ENCODE data around the gene SOS2. TPM values are rescaled to one million over a fixed set of nuclear protein-coding genes. Genes with fewer than 3 reads are reported as not detected.

The SOS2 gene
- total and polyA plus RNA-seq, 2 of the 4 experiments (the other 2 are of a cell fraction), result 6.3 to 10.9 TPM

Small RNA genes lying within 50 kb of the gene (microRNA-seq; reads per million reads assigned to microRNA genes)
- gene RF00019 (ENCODE audit: insufficient read depth, insufficient read length), result not detected

Small RNA genes lying within 50 kb of the gene (small RNA-seq; reads per million reads assigned to genes)
- gene RF00019, result 0 reads per million in 5 experiments

Other genes with a start within 250 kb of the SOS2 start
- gene VCPKMT, start 115.0 kb downstream of the SOS2 start, total RNA-seq (2012; rRNA removed), result 2.5 and 4.7 TPM in 2 replicates
- 4.7 and 5.2 TPM in 2 replicates for gene VCPKMT, start 115.0 kb downstream of the SOS2 start, polyA plus RNA-seq (2012; rRNA removed)
- 3.8 and 5.0 TPM in 2 replicates for gene L2HGDH, start 80.7 kb upstream of the SOS2 start, total RNA-seq (2012; rRNA removed)
- 2.8 and 3.1 TPM in 2 replicates for gene L2HGDH, start 80.7 kb upstream of the SOS2 start, polyA plus RNA-seq (2012; rRNA removed)
- 3.9 and 5.0 TPM in 2 replicates for gene DMAC2L, start 80.7 kb upstream of the SOS2 start, total RNA-seq (2012; rRNA removed)
- 6.1 and 7.8 TPM in 2 replicates for gene DMAC2L, start 80.7 kb upstream of the SOS2 start, polyA plus RNA-seq (2012; rRNA removed)
- gene CDKL1, start 165.3 kb upstream of the SOS2 start, total RNA-seq (2012; rRNA removed), result 3.8 and 7.2 TPM in 2 replicates
- 1.5 and 1.9 TPM in 2 replicates for gene CDKL1, start 165.3 kb upstream of the SOS2 start, polyA plus RNA-seq (2012; rRNA removed)